Activated T-cell treated with anti-CD3 and anti-CD28 coated beads, Interleukin-2, amount 50 U/mL, for 4 hours (primary cell): Measurements from ENCODE around the gene SPATS2L. TPM values are rescaled to one million over a fixed set of nuclear protein-coding genes. Genes with fewer than 3 reads are reported as not detected.

Experiments
- ATAC-seq, 2 donors: fragments of 200-7000 bp; cut with Tn5 transposase; one replicate each; pipeline ENCODE4 v1.10.0; 2021
- DNase-seq: peaks from one replicate; pipeline ENCODE4 v3.0.0-alpha.2; 2020
- H3K27me3 Mint-ChIP-seq: one replicate; pipeline ENCODE4 v1.8.0; 2021; ENCODE audit warnings: low read depth, mixed read lengths
- H3K36me3 Mint-ChIP-seq: one replicate; pipeline ENCODE4 v1.8.0; 2022; ENCODE audit warnings: mixed read lengths; ENCODE audit not compliant: insufficient read depth
- H3K4me1 Mint-ChIP-seq: one replicate; pipeline ENCODE4 v1.8.0; 2021; ENCODE audit warnings: low read depth, mixed read lengths
- H3K4me3 Mint-ChIP-seq: one replicate; pipeline ENCODE4 v1.8.0; 2021; ENCODE audit warnings: mild to moderate bottlenecking, moderate library complexity, mixed read lengths
- H3K9me3 Mint-ChIP-seq: one replicate; pipeline ENCODE4 v1.8.0; 2021; ENCODE audit warnings: mixed read lengths
- total RNA-seq, 3 donors: library from RNA; stranded (reverse); gene quantifications; one replicate each; pipeline ENCODE4 v1.2.1, GENCODE V29; 2021

Gene SPATS2L
- total RNA-seq, 3 donors from 2014 or later: 6.6 to 9.5 (median 8.8) TPM

- no peak overlapping the region for H3K4me3 Mint-ChIP-seq
- peaks cover 10% of the 10 kb centered on the region for H3K4me1 Mint-ChIP-seq
- no peaks in the 10 kb centered on the region for H3K27me3 Mint-ChIP-seq
- H3K9me3 Mint-ChIP-seq: no peaks in the 10 kb centered on the region
- no peak for ATAC-seq
- no peak for DNase-seq
- H3K36me3 Mint-ChIP-seq: peaks cover 8% of the 10 kb centered on the region
These were observed 138.8 kb downstream of the SPATS2L start for GRCh38 chr2:200445284-200445683.

GRCh38 chr2:200446612-200447011 is 140.1 kb downstream of the SPATS2L start:
- Mint-ChIP-seq H3K4me3 (no peak overlapping the region), H3K9me3 (no peaks in the 10 kb centered on the region), H3K4me1 (peaks cover 12% of the 10 kb centered on the region), H3K27me3 (no peaks in the 10 kb centered on the region), H3K36me3 (peaks cover 9% of the 10 kb centered on the region)
- no peak for DNase-seq
- ATAC-seq: no peak

GRCh38 chr2:200447139-200447855 is 140.8 kb downstream of the SPATS2L start:
- no peak for ATAC-seq
- Mint-ChIP-seq H3K36me3 (peaks cover 5% of the 10 kb centered on the region), H3K4me3 (no peak overlapping the region), H3K9me3 (no peaks in the 10 kb centered on the region), H3K27me3 (no peaks in the 10 kb centered on the region), H3K4me1 (peaks cover 12% of the 10 kb centered on the region)
- no peak for DNase-seq

GRCh38 chr2:200448455-200448854 is 142.0 kb downstream of the SPATS2L start:
- no peaks in the 10 kb centered on the region for H3K27me3 Mint-ChIP-seq
- DNase-seq (no peak), ATAC-seq (no peak)
- no peaks in the 10 kb centered on the region for H3K9me3 Mint-ChIP-seq
- no peak overlapping the region for H3K4me3 Mint-ChIP-seq
- peaks cover 12% of the 10 kb centered on the region for H3K4me1 Mint-ChIP-seq
- H3K36me3 Mint-ChIP-seq: peaks cover 5% of the 10 kb centered on the region

GRCh38 chr2:200449149-200449548 is 142.7 kb downstream of the SPATS2L start:
- peaks cover 14% of the 10 kb centered on the region for H3K4me1 Mint-ChIP-seq
- no peak for ATAC-seq

GRCh38 chr2:200450288-200450687 is 143.8 kb downstream of the SPATS2L start:
- no peaks in the 10 kb centered on the region for H3K9me3 Mint-ChIP-seq
- peaks cover 5% of the 10 kb centered on the region for H3K36me3 Mint-ChIP-seq
- H3K4me3 Mint-ChIP-seq: no peak overlapping the region
- DNase-seq (no peak), ATAC-seq (no peak)
- H3K27me3 Mint-ChIP-seq: no peaks in the 10 kb centered on the region
- H3K4me1 Mint-ChIP-seq: peaks cover 21% of the 10 kb centered on the region

More at GRCh38 chr2:200449149-200449548, 142.7 kb downstream of the SPATS2L start:
- H3K4me3 Mint-ChIP-seq: no peak overlapping the region
- H3K9me3 Mint-ChIP-seq: no peaks in the 10 kb centered on the region
- H3K27me3 Mint-ChIP-seq: no peaks in the 10 kb centered on the region
- no peak for DNase-seq
- peaks cover 5% of the 10 kb centered on the region for H3K36me3 Mint-ChIP-seq

GRCh38 chr2:200451511-200451910 is 145.0 kb downstream of the SPATS2L start:
- peaks cover 30% of the 10 kb centered on the region for H3K4me1 Mint-ChIP-seq
- DNase-seq (no peak), ATAC-seq (no peak)
- H3K36me3 Mint-ChIP-seq: peaks cover 5% of the 10 kb centered on the region
- H3K4me3 Mint-ChIP-seq: no peak overlapping the region
- no peaks in the 10 kb centered on the region for H3K27me3 Mint-ChIP-seq
- H3K9me3 Mint-ChIP-seq: no peaks in the 10 kb centered on the region

- H3K27me3 Mint-ChIP-seq: no peaks in the 10 kb centered on the region
- peaks cover 8% of the 10 kb centered on the region for H3K36me3 Mint-ChIP-seq
- H3K4me3 Mint-ChIP-seq: no peak overlapping the region
- DNase-seq (no peak), ATAC-seq (no peak)
- H3K4me1 Mint-ChIP-seq: peaks cover 28% of the 10 kb centered on the region
- no peaks in the 10 kb centered on the region for H3K9me3 Mint-ChIP-seq
These were observed 145.9 kb downstream of the SPATS2L start for GRCh38 chr2:200452377-200452776.

- ATAC-seq (no peak), DNase-seq (no peak)
- H3K4me1 Mint-ChIP-seq: peaks cover 28% of the 10 kb centered on the region
- peaks cover 8% of the 10 kb centered on the region for H3K36me3 Mint-ChIP-seq
- H3K4me3 Mint-ChIP-seq: no peak overlapping the region
- no peaks in the 10 kb centered on the region for H3K27me3 Mint-ChIP-seq
- no peaks in the 10 kb centered on the region for H3K9me3 Mint-ChIP-seq
These were observed 146.8 kb downstream of the SPATS2L start for GRCh38 chr2:200453142-200453852.

GRCh38 chr2:200453853-200454534 is 147.5 kb downstream of the SPATS2L start:
- Mint-ChIP-seq H3K9me3 (no peaks in the 10 kb centered on the region), H3K27me3 (no peaks in the 10 kb centered on the region), H3K4me3 (no peak overlapping the region), H3K36me3 (peaks cover 8% of the 10 kb centered on the region), H3K4me1 (peaks cover 25% of the 10 kb centered on the region)
- DNase-seq: no peak
- ATAC-seq: no peak

GRCh38 chr2:200454927-200455801 is 148.7 kb downstream of the SPATS2L start:
- Mint-ChIP-seq H3K27me3 (no peaks in the 10 kb centered on the region), H3K36me3 (peaks cover 8% of the 10 kb centered on the region), H3K4me1 (peaks cover 25% of the 10 kb centered on the region), H3K4me3 (no peak overlapping the region), H3K9me3 (no peaks in the 10 kb centered on the region)
- ATAC-seq (peak; percentile 75 to 84), DNase-seq (no peak)

- Mint-ChIP-seq H3K27me3 (no peaks in the 10 kb centered on the region), H3K36me3 (peaks cover 2% of the 10 kb centered on the region), H3K4me3 (no peak overlapping the region), H3K9me3 (no peaks in the 10 kb centered on the region), H3K4me1 (peaks cover 24% of the 10 kb centered on the region)
- ATAC-seq (peak; percentile 20 to 42), DNase-seq (no peak)
These were observed 149.5 kb downstream of the SPATS2L start for GRCh38 chr2:200455958-200456421.

- no peaks in the 10 kb centered on the region for H3K27me3 Mint-ChIP-seq
- peaks cover 25% of the 10 kb centered on the region for H3K4me1 Mint-ChIP-seq
- ATAC-seq (no peak), DNase-seq (no peak)
- H3K4me3 Mint-ChIP-seq: no peak overlapping the region
- no peaks in the 10 kb centered on the region for H3K9me3 Mint-ChIP-seq
- peaks cover 2% of the 10 kb centered on the region for H3K36me3 Mint-ChIP-seq
These were observed 150.1 kb downstream of the SPATS2L start for GRCh38 chr2:200456567-200456966.

GRCh38 chr2:200459101-200459500 is 152.6 kb downstream of the SPATS2L start:
- Mint-ChIP-seq H3K9me3 (no peaks in the 10 kb centered on the region), H3K36me3 (peaks cover 2% of the 10 kb centered on the region), H3K4me1 (peaks cover 34% of the 10 kb centered on the region), H3K4me3 (no peak overlapping the region), H3K27me3 (no peaks in the 10 kb centered on the region)
- ATAC-seq (no peak), DNase-seq (no peak)
